Measurements from ENCODE around the gene CTBS.
A peak's percentile ranks its signal among the peaks of the same experiment; 100 is the strongest.

CTBS gene

DNA sequence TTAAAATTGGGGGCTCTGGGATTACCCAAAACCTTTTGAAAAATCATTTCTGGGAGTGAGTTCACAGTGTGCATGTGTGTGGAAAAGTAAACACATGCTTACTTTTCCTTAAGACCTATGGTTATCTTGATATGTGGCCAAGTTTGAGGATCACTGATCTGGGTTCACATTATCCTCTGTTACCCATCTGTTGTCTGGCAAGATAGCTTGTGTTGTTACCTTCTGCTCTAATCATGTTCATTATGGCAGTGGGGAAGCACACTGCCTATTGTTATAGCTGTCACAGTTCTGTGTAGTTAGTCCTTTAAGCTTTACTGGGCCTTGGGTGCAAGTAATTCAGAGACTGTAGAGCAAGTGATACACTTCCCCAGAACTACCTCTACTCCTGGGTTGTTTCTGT is 5.0 kb downstream of the CTBS start:
- TF ChIP-seq, protein P1, sequence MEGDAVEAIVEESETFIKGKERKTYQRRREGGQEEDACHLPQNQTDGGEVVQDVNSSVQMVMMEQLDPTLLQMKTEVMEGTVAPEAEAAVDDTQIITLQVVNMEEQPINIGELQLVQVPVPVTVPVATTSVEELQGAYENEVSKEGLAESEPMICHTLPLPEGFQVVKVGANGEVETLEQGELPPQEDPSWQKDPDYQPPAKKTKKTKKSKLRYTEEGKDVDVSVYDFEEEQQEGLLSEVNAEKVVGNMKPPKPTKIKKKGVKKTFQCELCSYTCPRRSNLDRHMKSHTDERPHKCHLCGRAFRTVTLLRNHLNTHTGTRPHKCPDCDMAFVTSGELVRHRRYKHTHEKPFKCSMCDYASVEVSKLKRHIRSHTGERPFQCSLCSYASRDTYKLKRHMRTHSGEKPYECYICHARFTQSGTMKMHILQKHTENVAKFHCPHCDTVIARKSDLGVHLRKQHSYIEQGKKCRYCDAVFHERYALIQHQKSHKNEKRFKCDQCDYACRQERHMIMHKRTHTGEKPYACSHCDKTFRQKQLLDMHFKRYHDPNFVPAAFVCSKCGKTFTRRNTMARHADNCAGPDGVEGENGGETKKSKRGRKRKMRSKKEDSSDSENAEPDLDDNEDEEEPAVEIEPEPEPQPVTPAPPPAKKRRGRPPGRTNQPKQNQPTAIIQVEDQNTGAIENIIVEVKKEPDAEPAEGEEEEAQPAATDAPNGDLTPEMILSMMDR (IDR thresholded peaks at IDR 0.05), result no peak

DNA sequence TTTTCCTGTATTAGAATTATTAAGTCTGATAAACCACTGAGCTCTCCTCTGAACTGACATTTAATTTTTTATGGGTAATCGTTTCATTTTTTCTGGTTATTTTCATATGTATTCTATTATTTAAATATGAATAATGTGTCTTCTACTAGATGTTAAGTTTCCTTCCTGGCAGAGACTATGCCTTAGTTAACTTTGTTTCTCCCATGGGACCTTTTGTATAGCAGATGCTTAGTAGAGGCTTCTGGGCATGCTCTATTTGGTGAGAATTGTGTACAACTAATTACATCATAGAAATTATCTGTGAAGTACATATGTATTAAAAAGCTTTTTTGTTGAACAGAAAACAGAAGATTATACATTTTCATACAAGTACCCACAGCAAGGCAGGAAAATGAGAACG is 23.4 kb downstream of the CTBS start:
- TF ChIP-seq, protein P1 (IDR thresholded peaks at IDR 0.05), result no peak

DNA sequence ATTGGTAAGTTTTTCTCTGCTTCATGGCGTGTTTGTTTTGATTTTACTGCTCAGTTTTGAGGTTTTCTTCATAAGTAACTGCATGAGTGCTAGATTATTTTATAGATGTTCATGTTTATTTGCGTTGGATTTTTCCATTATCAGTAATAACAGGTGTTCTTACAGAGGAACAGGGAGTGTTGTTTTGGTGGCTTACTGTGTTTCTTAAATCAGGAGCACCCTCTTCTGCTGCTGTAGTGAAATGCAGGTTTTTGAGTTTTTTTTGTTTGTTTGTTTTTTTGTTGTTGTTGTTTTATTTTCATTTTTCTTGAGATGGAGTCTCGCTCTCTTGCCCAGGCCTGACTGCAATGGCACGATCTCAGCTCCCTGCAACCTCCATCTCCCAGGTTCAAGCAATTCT is 32.6 kb downstream of the CTBS start:
- TF ChIP-seq, protein P1 (IDR thresholded peaks at IDR 0.05), result peak; percentile 75

DNA sequence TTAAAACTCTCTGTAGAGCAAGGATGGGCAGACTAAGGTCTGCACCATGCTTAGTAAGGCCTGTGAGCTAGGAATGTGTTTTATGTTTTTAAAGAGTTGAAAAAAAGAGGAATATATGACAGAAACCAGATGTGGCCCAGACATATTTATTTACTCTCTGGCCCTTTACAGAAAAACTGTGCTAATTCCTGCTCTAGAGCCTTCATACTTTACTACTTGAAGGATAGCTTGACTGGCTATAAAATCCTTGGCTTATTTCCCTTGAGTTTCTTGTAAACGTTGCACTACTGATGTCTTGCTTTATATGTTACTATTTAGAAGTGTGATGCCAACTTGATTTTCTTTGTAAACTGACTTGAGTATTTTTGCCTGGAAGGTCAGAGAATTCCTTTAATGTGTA is 33.5 kb downstream of the CTBS start:
- TF ChIP-seq, protein P1 (IDR thresholded peaks at IDR 0.05), result no peak

DNA sequence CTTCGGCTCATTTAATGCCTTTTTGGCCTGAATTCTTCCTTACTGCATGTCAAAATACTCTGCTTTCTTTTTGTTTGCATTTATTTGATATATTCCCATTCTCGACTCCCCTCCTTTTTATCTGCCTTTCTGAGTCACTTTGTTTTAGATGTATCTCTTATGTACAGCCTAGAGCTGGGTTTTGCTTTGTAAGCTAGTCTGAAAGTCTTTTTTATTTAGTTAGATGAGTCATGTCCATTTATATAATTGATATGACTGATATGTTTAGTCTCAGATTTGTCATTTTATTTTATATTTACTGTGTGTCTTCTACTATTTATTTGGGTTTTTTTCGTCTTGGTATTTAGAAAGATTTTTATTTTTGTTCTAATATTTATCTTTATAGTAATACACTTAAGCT is 34.3 kb downstream of the CTBS start:
- TF ChIP-seq, protein P1 (IDR thresholded peaks at IDR 0.05), result no peak

DNA sequence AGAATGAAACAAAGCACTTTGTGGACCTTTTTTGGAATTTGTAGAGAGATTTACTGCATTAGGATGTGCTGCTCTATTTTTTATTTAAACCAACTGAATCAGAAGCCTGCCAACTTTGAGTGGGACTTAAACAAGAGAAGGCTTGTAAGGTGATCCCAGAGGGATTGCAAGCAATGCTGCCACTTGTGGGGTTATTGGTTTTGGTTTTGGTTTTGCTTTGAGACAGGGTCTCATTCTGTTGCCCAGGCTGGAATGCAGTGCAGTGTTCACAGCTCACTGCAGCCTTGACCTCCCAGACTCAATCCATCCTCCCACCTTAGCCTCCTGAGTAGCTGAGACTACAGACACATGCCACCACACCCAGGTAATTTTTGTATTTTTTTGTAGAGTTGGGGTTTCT is 35.6 kb downstream of the CTBS start:
- TF ChIP-seq, protein P1 (IDR thresholded peaks at IDR 0.05), result no peak

DNA sequence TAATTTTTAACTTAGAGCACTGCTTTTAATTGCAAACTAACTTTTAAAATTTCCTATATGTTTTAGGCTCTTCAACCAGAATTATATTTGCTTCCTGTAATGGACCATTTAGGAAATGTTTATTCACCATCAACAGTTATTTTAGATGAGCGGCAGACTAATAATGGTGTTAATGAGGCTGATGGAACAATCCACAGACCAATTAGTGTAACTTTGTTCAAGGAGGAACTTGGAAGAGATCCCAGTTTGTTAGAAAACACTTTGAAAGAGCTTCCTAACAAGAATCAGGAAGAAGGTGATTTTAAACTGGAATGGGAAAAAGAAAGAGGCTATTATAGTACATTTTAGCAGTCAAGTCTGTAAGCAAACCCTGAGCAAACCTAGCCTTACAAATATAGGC is 48.5 kb downstream of the CTBS start:
- TF ChIP-seq, protein P1 (IDR thresholded peaks at IDR 0.05), result no peak

DNA sequence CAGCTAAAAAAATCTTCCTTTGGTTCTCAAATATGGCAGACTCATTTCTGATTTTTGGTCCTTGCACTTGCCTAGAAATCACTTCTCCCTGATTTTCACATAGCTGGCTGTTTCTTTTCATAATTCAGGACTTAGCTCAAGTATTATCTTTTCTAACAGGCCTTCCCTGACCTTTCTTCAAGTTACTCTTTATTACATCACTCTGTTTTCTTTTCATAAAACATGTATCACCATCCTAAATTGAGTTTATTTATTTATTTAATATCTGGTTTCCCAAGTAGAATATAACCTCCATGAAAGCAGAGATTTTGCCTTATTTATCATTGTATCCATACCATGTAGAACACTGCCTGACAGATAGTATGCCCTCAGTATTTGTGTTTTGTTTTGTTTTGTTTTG is 49.6 kb downstream of the CTBS start:
- TF ChIP-seq, protein P1 (IDR thresholded peaks at IDR 0.05), result no peak

Data from LNCAP (cell line).